Spleen (tissue), 7 donors: ENCODE data around the gene ECSCR.

Experiments
- CTCF ChIP-seq, 11 experiments: fragments of 200-600 bp in 7 of 11; fragments of 450-650 bp in 4 of 11; sonication (generic) in 4 of 11; IDR thresholded peaks in 8 of 11; conservative IDR thresholded peaks in 3 of 11; 1 replicate in 7 of 11; 2 replicates in 4 of 11; pipeline versions ENCODE4 v1.4.0 to v1.8.0; 2016 to 2021; ENCODE audit warnings: antibody characterized with exemption in 11 of 11, inconsistent platforms in 4 of 11, mild to moderate bottlenecking in 1 of 11
- POLR2A ChIP-seq, 3 donors: fragments of 450-650 bp; IDR thresholded peaks; one replicate each; pipeline ENCODE4 v1.5.1; 2017; ENCODE audit warnings: antibody characterized with exemption in 3 of 3, mild to moderate bottlenecking in 1 of 3
- donor health status: DM: no; HTN: no; CAD: no; lungs with moderate emphysema.
- donor health status: DM: no; HTN: no; CAD: no.
- donor health status: DM: no; HTN: no; CAD: no.

GRCh38 chr5:139462586-139463276 is at the start of gene ECSCR:
- TF ChIP-seq POLR2A (IDR thresholded peaks at IDR 0.05) (no peak), CTCF (IDR thresholded peaks at IDR 0.05 in 8 of 11, conservative IDR thresholded peaks at IDR 0.05 in 3 of 11) (no peak)
